ENCODE data around the gene CABLES1. TPM values are rescaled to one million over a fixed set of nuclear protein-coding genes. Genes with fewer than 3 reads are reported as not detected.

The CABLES1 gene
- total RNA-seq, 1 donor from 2014 or later = 12.7 TPM

- no peak for DNase-seq (ENCODE audit: low spot score in 2 of 2, unreplicated experiment in 2 of 2)
- Mint-ChIP-seq H3K27me3 (ENCODE audit: low read depth) (no peaks in the 10 kb centered on the region), H3K9me3 (peaks cover 11% of the 10 kb centered on the region), H3K27ac (no peak overlapping the region), H3K36me3 (peaks cover 23% of the 10 kb centered on the region), H3K4me1 (peaks cover 9% of the 10 kb centered on the region), H3K4me3 (no peak overlapping the region)
- TF ChIP-seq CTCF (IDR thresholded peaks at IDR 0.05; ENCODE audit: unreplicated experiment) = no peak
Observed at GRCh38 chr18:23204589-23205235, 69.4 kb downstream of the CABLES1 start.

DNA sequence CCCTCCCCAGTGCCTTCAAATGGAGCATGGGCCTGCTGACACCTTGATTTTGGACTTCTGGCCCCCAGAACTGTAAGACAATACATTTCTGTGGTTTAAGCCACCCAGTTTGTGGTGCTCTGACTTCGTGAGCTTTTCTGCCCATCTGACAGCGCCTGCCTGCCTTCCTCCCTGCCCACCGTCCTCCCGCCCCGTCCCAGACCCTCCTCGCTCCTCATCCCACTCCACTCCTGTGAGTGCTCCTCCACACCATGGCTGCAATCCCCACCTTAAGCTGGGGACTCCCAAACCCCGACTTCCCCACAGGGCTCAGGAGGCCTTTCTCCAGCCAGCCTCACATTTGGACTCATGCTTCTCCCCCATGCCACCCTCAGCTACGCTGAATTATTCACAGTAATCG lies 70.7 kb downstream of the CABLES1 start:
- TF ChIP-seq CTCF (IDR thresholded peaks at IDR 0.05; ENCODE audit: unreplicated experiment) = no peak
- Mint-ChIP-seq H3K36me3 (peaks cover 23% of the 10 kb centered on the region), H3K4me1 (peaks cover 4% of the 10 kb centered on the region), H3K27me3 (ENCODE audit: low read depth) (no peaks in the 10 kb centered on the region), H3K27ac (no peak overlapping the region), H3K9me3 (peaks cover 11% of the 10 kb centered on the region), H3K4me3 (no peak overlapping the region)
- no peak for DNase-seq (ENCODE audit: low spot score in 2 of 2, unreplicated experiment in 2 of 2)

DNA sequence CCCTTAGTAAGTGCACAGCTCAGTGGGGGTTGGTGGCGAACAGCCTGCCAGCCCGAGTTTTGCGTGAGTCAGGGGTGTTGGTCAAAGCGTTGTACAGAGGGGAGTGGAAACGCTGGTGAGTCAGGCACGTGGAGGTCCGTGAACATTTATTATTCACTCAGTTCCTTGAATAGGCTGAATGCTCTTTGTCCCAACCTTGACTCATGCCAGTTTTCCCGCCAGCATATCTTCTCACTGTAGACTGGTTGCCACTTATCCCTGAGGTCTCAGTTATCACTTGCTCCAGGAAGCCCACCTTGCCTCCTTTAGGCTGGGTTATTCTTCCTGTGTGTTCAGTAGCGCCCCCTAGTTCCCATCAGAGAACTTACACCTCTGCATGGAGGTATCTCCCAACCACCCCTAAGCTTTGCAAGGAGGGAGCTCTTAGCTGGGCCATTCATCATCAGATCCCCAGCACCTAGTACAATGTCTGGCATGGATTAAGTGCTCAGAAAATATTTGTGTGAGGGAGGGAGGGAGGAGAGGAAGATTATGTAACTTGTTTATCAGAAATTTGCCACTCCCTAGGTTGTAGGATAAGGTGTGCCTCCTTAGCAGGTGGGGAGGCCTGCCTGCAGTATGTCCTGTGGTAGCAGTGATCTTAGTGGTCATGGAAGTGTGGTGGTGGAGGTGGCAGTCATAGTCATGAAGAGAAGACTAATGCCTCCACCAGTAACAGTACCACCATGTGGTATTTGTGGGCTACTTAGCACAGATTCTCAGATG lies 72.1 kb downstream of the CABLES1 start:
- Mint-ChIP-seq H3K4me3 (no peak overlapping the region), H3K4me1 (peaks cover 3% of the 10 kb centered on the region), H3K9me3 (peaks cover 11% of the 10 kb centered on the region), H3K36me3 (peaks cover 20% of the 10 kb centered on the region), H3K27ac (no peak overlapping the region), H3K27me3 (ENCODE audit: low read depth) (no peaks in the 10 kb centered on the region)
- no peak for DNase-seq (ENCODE audit: low spot score in 2 of 2, unreplicated experiment in 2 of 2)
- no peak for TF ChIP-seq CTCF (IDR thresholded peaks at IDR 0.05; ENCODE audit: unreplicated experiment)

- no peaks in the 10 kb centered on the region for H3K27me3 Mint-ChIP-seq (ENCODE audit: low read depth)
- H3K9me3 Mint-ChIP-seq = peaks cover 11% of the 10 kb centered on the region
- H3K4me3 Mint-ChIP-seq = no peak overlapping the region
- peaks cover 18% of the 10 kb centered on the region for H3K36me3 Mint-ChIP-seq
- DNase-seq (ENCODE audit: low spot score in 2 of 2, unreplicated experiment in 2 of 2) = no peak
- H3K4me1 Mint-ChIP-seq = peaks cover 2% of the 10 kb centered on the region
- H3K27ac Mint-ChIP-seq = no peak overlapping the region
- no peak for TF ChIP-seq CTCF (IDR thresholded peaks at IDR 0.05; ENCODE audit: unreplicated experiment)
Observed at GRCh38 chr18:23207994-23208393, 72.7 kb downstream of the CABLES1 start.

- no peak overlapping the region for H3K27ac Mint-ChIP-seq
- H3K36me3 Mint-ChIP-seq = peaks cover 18% of the 10 kb centered on the region
- no peak overlapping the region for H3K4me3 Mint-ChIP-seq
- no peaks in the 10 kb centered on the region for H3K27me3 Mint-ChIP-seq (ENCODE audit: low read depth)
- peaks cover 11% of the 10 kb centered on the region for H3K9me3 Mint-ChIP-seq
- no peak for TF ChIP-seq CTCF (IDR thresholded peaks at IDR 0.05; ENCODE audit: unreplicated experiment)
- H3K4me1 Mint-ChIP-seq = no peaks in the 10 kb centered on the region
- no peak for DNase-seq (ENCODE audit: low spot score in 2 of 2, unreplicated experiment in 2 of 2)
Observed at GRCh38 chr18:23208600-23208999, 73.3 kb downstream of the CABLES1 start.

Measured in mesothelial cell of epicardium (in vitro differentiated cells).